ENCODE measurements around the gene ITGB5. TPM values are rescaled to one million over a fixed set of nuclear protein-coding genes. Genes with fewer than 3 reads are reported as not detected.

ITGB5 gene
- polyA plus RNA-seq, 3 donors, result 92.3 to 104 (median 99.1) TPM

GRCh38 chr3:124815781-124816180, 71.4 kb downstream of the ITGB5 start:
- DNase-seq, result no peak

- DNase-seq, result no peak
These were observed 72.3 kb downstream of the ITGB5 start for GRCh38 chr3:124814620-124815421.

GRCh38 chr3:124813541-124813940, 73.6 kb downstream of the ITGB5 start:
- no peak for DNase-seq

GRCh38 chr3:124812291-124813265, 74.6 kb downstream of the ITGB5 start:
- DNase-seq, result no peak

GRCh38 chr3:124811436-124811835, 75.7 kb downstream of the ITGB5 start:
- no peak for DNase-seq

- DNase-seq, result no peak
These were observed 76.2 kb downstream of the ITGB5 start for GRCh38 chr3:124810970-124811369.

- no peak for DNase-seq
These were observed 78.1 kb downstream of the ITGB5 start for GRCh38 chr3:124809039-124809438.

GRCh38 chr3:124805671-124806070, 81.5 kb downstream of the ITGB5 start:
- DNase-seq, result no peak

GRCh38 chr3:124804875-124805274, 82.3 kb downstream of the ITGB5 start:
- no peak for DNase-seq

- no peak for DNase-seq
These were observed 84.5 kb downstream of the ITGB5 start for GRCh38 chr3:124802702-124803101.

- DNase-seq, result no peak
These were observed 85.0 kb downstream of the ITGB5 start for GRCh38 chr3:124802061-124802698.

GRCh38 chr3:124800511-124801258, 86.5 kb downstream of the ITGB5 start:
- peak; percentile 55 for DNase-seq

GRCh38 chr3:124800076-124800475, 87.1 kb downstream of the ITGB5 start:
- DNase-seq, result no peak

- DNase-seq, result no peak
These were observed 87.5 kb downstream of the ITGB5 start for GRCh38 chr3:124799676-124800075.

GRCh38 chr3:124797426-124797945, 89.7 kb downstream of the ITGB5 start:
- DNase-seq, result no peak

- no peak for DNase-seq
These were observed 90.7 kb downstream of the ITGB5 start for GRCh38 chr3:124796477-124796876.

- DNase-seq, result no peak
These were observed 94.0 kb downstream of the ITGB5 start for GRCh38 chr3:124793054-124793739.

GRCh38 chr3:124792341-124793040, 94.7 kb downstream of the ITGB5 start:
- DNase-seq, result no peak

- DNase-seq, result no peak
These were observed 95.5 kb downstream of the ITGB5 start for GRCh38 chr3:124791639-124792151.

GRCh38 chr3:124791142-124791541, 96.0 kb downstream of the ITGB5 start:
- DNase-seq, result no peak
